ENCODE measurements around the gene BHLHA9. TPM values are rescaled to one million over a fixed set of nuclear protein-coding genes. Genes with fewer than 3 reads are reported as not detected.

Gene BHLHA9
- total and polyA plus RNA-seq, 2 donors (not counting 3 experiments of a cell fraction or from before 2014, with no cell fraction given): not detected

GRCh38 chr17:1222321-1222720 lies 47.9 kb upstream of the BHLHA9 start:
- no peaks in the 10 kb centered on the region for H3K79me2 ChIP-seq (ENCODE audit: control insufficient read depth, insufficient read depth, low read length)
- H3K36me3 ChIP-seq (ENCODE audit: control insufficient read depth in 2 of 2, extremely low read depth in 1 of 2, insufficient read depth in 2 of 2, low read length in 2 of 2): no peaks in the 10 kb centered on the region
- intact Hi-C loops (cut with micrococcal nuclease): no loop called here
- FAIRE-seq (no peak), DNase-seq (ENCODE audit: low read depth, low spot score) (no peak)
- no peak overlapping the region for H3K4me2 ChIP-seq (ENCODE audit: insufficient read depth, low read length)
- ChIA-PET POLR2A (no interaction called here), CTCF (no interaction called here)
- no peak for TF ChIP-seq MAX (IDR thresholded peaks at IDR 0.05; ENCODE audit: insufficient read depth, insufficient read length)
- TF ChIP-seq MYC (IDR thresholded peaks at IDR 0.05; ENCODE audit: low read depth, low read length): no peak
- no peak for TF ChIP-seq FOS (IDR thresholded peaks at IDR 0.05; ENCODE audit: borderline replicate concordance, insufficient read depth, low read length)
- TF ChIP-seq EZH2 (IDR thresholded peaks at IDR 0.05; ENCODE audit: borderline replicate concordance, low read depth, low read length, severe bottlenecking): no peak
- no peak for TF ChIP-seq JUN (IDR thresholded peaks at IDR 0.05; ENCODE audit: borderline replicate concordance, insufficient read depth, insufficient read length, low read depth)
- TF ChIP-seq CTCF (IDR thresholded peaks at IDR 0.05; ENCODE audit: extremely low read depth in 1 of 2, insufficient read depth in 1 of 2, low read depth in 1 of 2, low read length in 2 of 2): no peak
- no peak for TF ChIP-seq POLR2AphosphoS5 (IDR thresholded peaks at IDR 0.05; ENCODE audit: insufficient read depth, low read depth, low read length)
- TF ChIP-seq GATA2 (IDR thresholded peaks at IDR 0.05; ENCODE audit: insufficient read depth, insufficient read length, low read depth, low read length): no peak
- H3K9me1 ChIP-seq (replicated peaks; ENCODE audit: control insufficient read depth, extremely low read depth, insufficient read depth, low read length): no peaks in the 10 kb centered on the region
- dilution Hi-C loops (cut with MboI; ENCODE audit: extremely low pct_ligation_motif_present, low sequenced_read_pairs): no loop called here
- H4K20me1 ChIP-seq (replicated peaks; ENCODE audit: control insufficient read depth, extremely low read depth, insufficient read depth, low read length): no peaks in the 10 kb centered on the region
- H3K9me3 ChIP-seq (replicated peaks; ENCODE audit: control insufficient read depth, insufficient read depth, low read length): no peaks in the 10 kb centered on the region
- no peak overlapping the region for H3K4me3 ChIP-seq (replicated peaks in 1 of 3; ENCODE audit: insufficient read depth in 1 of 3, low read depth in 1 of 3, low read length in 3 of 3)
- H3K9ac ChIP-seq (replicated peaks; ENCODE audit: extremely low read depth, insufficient read depth, low read length): no peak overlapping the region
- no TSS peak for BruUV-seq (replicated peaks)
- no peak overlapping the region for H3K27ac ChIP-seq (ENCODE audit: insufficient read depth, low read depth, low read length)
- H2AFZ ChIP-seq (ENCODE audit: low read depth, low read length): no peak overlapping the region
- H3K4me1 ChIP-seq (ENCODE audit: control insufficient read depth, extremely low read depth, insufficient read depth, low read length): no peaks in the 10 kb centered on the region
- peaks cover 4 to 10% of the 10 kb centered on the region in 2 experiments for H3K27me3 ChIP-seq (ENCODE audit: control insufficient read depth in 2 of 2, insufficient read depth in 2 of 2, low read length in 2 of 2)

All from endothelial cell of umbilical vein (primary cell).